ENCODE measurements around the gene EPAS1.
A peak's percentile ranks its signal among the peaks of the same experiment; 100 is the strongest.

Gene EPAS1

GRCh38 chr2:46325182-46325928 lies 28.1 kb downstream of the EPAS1 start:
- DNase-seq: no peak

DNA sequence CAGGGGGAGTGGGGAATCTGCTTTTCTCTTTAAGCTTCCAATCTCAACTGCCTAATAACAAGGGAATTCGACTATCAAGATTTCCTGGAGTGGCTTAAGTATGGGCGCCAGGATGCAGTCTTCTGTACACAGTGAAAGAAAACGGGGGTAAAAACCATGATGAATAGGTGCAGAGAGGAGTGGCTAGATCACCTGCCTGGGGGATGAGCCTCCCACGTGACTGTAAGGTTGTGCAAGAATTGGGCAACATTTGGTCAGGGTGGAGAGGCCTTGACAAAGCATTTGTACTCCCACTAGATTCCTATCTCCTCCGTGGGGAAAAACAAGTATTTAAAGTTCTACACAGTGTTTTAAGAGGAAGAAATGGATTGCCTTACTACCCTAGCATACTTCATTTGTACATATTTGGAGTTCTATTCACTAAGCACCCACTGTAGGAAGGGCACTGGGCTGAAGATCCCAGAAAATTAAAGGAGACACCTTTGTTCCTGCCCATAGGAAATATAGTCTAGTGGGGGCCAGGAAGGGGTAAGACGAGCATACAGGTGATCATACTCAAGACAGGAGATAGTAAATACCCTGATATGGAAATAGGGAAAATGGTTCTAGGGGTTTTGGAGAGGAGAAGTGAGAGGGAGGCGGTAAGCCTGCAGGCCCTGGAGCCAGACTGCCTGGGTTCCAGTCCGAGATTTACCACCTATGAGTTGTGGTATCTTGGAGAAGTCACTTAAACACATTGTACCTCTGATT lies 29.2 kb downstream of the EPAS1 start:
- peak; percentile 24 to 29 for DNase-seq

DNA sequence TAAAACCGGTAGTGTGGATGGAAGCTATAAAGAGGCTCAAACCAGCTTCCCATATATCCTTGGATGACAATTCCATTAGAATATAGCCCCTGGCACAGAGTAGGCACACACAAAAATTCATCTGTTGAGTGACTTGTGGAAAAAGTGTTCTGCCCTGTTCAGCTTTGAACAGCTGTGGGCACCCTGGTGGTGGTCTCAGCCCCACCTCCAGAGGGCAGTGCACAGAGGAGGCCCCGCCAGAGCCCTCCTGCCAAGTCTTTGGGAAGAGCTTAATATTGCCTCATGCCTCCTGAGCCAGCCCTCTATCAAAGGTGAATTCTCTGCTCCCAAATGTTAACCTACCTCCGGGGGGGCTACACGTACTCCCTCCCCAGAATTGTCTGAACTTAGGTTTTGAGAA lies 30.4 kb downstream of the EPAS1 start:
- DNase-seq: no peak

- no peak for DNase-seq
These were observed 31.1 kb downstream of the EPAS1 start for GRCh38 chr2:46328291-46328690.

- no peak for DNase-seq
These were observed 31.6 kb downstream of the EPAS1 start for GRCh38 chr2:46328829-46329228.

GRCh38 chr2:46329340-46329739 lies 32.1 kb downstream of the EPAS1 start:
- DNase-seq: no peak

DNA sequence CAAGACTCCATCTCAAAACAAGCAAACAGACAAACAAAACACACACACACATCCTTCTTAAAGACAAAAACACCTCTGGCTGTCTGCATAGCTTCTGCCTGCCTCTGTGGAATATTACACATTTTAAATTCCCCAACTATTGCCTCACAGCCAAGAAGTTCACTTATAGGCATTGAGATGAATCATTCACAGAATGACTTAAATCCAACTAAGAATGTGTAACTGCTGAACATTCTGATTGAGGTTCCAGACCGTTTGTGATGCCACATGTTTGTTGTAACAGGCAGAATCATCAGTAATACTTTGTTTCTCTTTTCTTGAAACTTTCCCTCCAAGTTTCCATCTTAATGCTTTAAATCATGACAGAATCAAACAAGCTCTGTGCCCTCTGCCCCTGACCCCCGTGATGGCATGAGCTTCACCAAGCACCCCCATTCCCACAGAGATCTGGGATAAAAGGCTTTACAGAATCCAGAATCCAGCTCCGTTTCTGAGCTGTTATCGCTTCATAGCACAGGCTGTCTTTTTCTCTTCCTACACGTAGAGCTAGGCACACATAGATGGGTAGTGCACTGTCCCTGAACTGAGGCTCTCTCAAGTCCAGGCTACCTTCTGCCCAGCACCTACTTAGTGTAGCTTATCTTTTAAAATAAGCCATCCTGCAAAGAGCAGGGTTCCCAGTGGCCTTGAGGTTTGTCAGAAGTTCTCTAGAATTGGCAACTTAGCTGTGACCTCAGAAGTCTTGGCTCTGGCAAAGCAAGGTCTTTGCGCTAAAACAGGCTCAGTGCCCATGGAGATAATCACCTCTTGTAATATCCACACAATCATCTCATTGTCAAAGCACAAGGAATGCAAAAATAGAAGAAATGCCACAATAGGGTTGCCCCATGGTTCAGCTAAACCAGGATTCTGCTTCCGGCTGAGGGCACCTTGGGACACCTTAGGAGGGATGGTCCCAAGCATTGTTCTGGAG lies 32.9 kb downstream of the EPAS1 start:
- DNase-seq: peak; percentile 78 to 86

GRCh38 chr2:46331109-46331766 lies 34.0 kb downstream of the EPAS1 start:
- DNase-seq: no peak

- no peak for DNase-seq
These were observed 35.6 kb downstream of the EPAS1 start for GRCh38 chr2:46332686-46333281.

- DNase-seq: no peak
These were observed 36.7 kb downstream of the EPAS1 start for GRCh38 chr2:46333912-46334311.

GRCh38 chr2:46334389-46335271 lies 37.4 kb downstream of the EPAS1 start:
- no peak for DNase-seq

DNA sequence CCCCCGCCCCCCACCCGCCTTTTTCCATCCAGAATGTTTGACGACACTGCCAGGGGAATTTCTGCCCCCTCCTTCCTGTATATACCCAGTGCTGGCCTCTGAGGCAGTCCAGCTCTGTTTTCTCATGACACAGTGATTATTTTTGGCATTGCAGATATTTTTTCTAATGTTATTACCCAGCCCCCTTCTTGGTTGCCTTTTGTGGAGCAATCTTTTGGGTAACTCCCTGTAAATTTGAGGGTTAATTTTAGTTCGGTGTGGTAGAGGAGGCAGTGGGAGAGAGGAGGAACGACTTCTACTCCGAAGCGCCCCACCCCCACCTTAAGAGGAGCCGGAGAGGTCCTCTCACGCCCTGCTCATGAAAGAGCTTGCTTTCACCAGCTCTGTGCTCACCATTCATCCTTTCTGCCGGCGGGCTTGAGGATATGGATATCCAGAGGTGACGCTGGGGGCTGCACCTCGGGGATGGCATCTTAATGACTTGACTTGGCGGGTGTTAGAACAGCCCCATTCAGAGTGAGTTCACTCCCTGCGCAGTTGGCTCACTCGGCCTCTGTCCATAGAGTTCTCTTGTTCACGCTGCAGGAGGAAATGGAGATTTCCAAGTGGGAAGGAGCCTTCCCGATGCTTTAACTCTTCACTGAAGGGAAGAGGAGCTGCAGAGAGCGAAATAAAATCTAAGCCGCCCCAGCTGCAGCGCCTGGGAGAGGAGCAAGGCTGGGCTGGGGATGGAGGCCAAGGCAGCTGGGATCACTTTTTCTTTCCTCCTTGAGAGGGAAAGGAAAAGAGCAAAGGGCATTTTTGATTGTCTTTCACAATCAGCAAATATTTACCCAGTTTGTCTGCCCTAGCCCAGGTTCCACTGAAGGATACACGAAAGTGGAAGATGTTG lies 38.4 kb downstream of the EPAS1 start:
- DNase-seq: peak in 1 of 2 donors; percentile 34

- no peak for DNase-seq
These were observed 39.2 kb downstream of the EPAS1 start for GRCh38 chr2:46336283-46336959.

GRCh38 chr2:46337208-46337994 lies 40.2 kb downstream of the EPAS1 start:
- DNase-seq: no peak

DNA sequence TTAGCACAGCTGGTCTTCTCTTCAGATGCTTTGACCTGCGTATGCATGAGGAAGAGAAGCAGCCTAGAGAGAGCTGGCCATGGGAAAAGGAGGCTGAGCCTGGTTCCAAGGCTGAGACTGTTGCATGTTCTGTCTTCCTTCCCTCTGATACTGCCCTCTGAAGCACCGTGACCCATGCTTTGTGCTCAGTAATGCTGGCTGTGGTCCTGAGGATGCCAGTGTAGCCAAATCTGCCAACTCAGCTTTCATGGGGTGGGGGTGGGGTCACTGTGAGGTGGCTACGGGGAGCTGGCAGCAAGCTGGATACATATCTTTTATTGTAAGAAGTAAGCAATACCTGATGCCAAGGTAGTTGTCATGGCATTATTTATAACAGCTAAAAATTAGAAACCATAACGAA lies 41.5 kb downstream of the EPAS1 start:
- DNase-seq: no peak

GRCh38 chr2:46339200-46339599 lies 42.0 kb downstream of the EPAS1 start:
- no peak for DNase-seq

GRCh38 chr2:46339676-46340459 lies 42.7 kb downstream of the EPAS1 start:
- no peak for DNase-seq

Measured in inflammatory macrophage (primary cell).